SK-N-DZ (cell line): ENCODE data around the gene COL23A1.
"Not testable (repeated sequence)": the region's sequence is repeated elsewhere in the genome, so short reads cannot be mapped to it uniquely, and the experiment has no call there.

Experiments used
- DNase-seq: peaks from one replicate; pipeline ENCODE4 v3.0.0-alpha.2; 2015; ENCODE audit warnings: low spot score

Gene COL23A1

GRCh38 chr5:178308541-178309092 lies 281.6 kb downstream of the COL23A1 start:
- no peak for DNase-seq

- DNase-seq = no peak
These were observed 282.7 kb downstream of the COL23A1 start for GRCh38 chr5:178307267-178308045.

- no peak for DNase-seq
These were observed 283.6 kb downstream of the COL23A1 start for GRCh38 chr5:178306430-178307225.

- DNase-seq = no peak
These were observed 284.4 kb downstream of the COL23A1 start for GRCh38 chr5:178305801-178306200.

GRCh38 chr5:178304761-178305645 lies 285.2 kb downstream of the COL23A1 start:
- no peak for DNase-seq

GRCh38 chr5:178304016-178304415 lies 286.2 kb downstream of the COL23A1 start:
- no peak for DNase-seq

GRCh38 chr5:178302321-178302720 lies 287.9 kb downstream of the COL23A1 start:
- not testable (repeated sequence) for DNase-seq

- no peak for DNase-seq
These were observed 288.6 kb downstream of the COL23A1 start for GRCh38 chr5:178301641-178302040.

- DNase-seq = no peak
These were observed 291.8 kb downstream of the COL23A1 start for GRCh38 chr5:178298283-178298807.

- DNase-seq = no peak
These were observed 292.4 kb downstream of the COL23A1 start for GRCh38 chr5:178297751-178298150.

GRCh38 chr5:178296066-178296465 lies 294.1 kb downstream of the COL23A1 start:
- no peak for DNase-seq

GRCh38 chr5:178295589-178295988 lies 294.6 kb downstream of the COL23A1 start:
- DNase-seq = no peak

- DNase-seq = no peak
These were observed 296.4 kb downstream of the COL23A1 start for GRCh38 chr5:178293815-178294214.

- no peak for DNase-seq
These were observed 296.8 kb downstream of the COL23A1 start for GRCh38 chr5:178293400-178293799.

- DNase-seq = no peak
These were observed 297.4 kb downstream of the COL23A1 start for GRCh38 chr5:178292826-178293205.

- no peak for DNase-seq
These were observed 298.0 kb downstream of the COL23A1 start for GRCh38 chr5:178291969-178292825.

GRCh38 chr5:178291161-178291561 lies 299.0 kb downstream of the COL23A1 start:
- no peak for DNase-seq

- no peak for DNase-seq
These were observed 299.8 kb downstream of the COL23A1 start for GRCh38 chr5:178290376-178290775.

GRCh38 chr5:178289438-178289837 lies 300.8 kb downstream of the COL23A1 start:
- no peak for DNase-seq
